Right renal cortex interstitium (tissue), 3 donors: ENCODE measurements around the gene AHNAK. TPM values are rescaled to one million over a fixed set of nuclear protein-coding genes. Genes with fewer than 3 reads are reported as not detected.

Experiments used
- DNase-seq, 3 donors: peaks; one replicate each; pipeline ENCODE4 v3.0.0-alpha.2; 2013; ENCODE audit warnings: low read depth in 3 of 3, low spot score in 2 of 3
- polyA plus RNA-seq, 3 donors: library from polyadenylated mRNA; unstranded; fragments of 120-200 nt; gene quantifications; one replicate each; pipeline ENCODE4 v1.2.1, GENCODE V29; 2013; ENCODE audit not compliant: insufficient read length in 3 of 3

The AHNAK gene
- polyA plus RNA-seq, 3 donors: 204 to 222 (median 220) TPM

- no peak for DNase-seq
Observed at GRCh38 chr11:62418136-62418535, 128.5 kb downstream of the AHNAK start.

DNA sequence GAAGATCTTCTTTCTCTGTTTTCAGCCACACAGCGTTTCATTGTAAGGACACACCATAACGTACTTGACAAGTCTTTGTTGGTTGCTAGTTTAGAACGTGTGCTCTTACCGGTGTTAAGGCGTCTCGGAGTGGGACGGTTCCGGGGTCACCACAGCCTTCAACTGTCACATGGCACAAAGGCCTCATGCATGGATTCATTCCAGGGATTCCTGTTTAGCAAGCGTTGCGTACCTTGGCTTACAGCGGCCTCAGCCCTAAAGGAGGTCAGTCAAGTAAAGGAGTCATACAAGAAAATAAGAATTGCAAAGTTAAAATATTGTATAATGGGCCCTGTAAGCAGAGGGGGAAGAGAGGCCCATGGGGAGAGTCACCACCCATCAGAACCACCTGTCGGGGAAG, 130.0 kb downstream of the AHNAK start:
- no peak for DNase-seq

DNA sequence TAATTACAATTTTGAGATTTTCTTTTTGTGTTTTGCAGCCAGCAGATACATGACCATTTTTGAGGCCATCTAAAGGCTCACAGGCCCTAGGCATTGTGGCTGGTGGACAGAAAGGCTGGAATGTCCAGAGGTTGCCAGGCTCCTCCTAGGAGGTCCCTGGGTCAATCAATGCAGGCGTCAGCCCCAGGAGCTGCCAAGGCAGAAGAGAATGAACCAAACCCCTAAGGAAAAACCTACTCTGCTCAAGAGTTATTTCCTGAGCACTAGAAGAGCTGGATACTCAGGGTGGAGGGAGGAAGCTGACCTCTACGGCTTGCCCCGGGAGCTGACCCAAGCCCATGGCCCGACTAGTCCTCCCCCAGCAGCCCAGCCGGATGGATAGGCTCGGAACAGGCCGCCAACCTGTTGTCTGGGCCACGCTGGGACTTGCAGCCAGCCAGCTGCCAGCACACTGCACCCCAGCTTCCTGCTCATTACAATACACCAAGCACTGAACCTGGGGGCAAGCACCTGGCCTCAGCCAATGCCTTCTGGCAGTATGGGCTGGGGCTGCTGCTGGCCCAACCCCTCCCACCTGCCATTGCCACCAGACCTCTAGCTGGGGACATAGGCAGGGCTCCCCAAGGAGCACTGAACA, 133.4 kb downstream of the AHNAK start:
- no peak for DNase-seq

- DNase-seq: no peak
Observed at GRCh38 chr11:62411524-62411923, 135.1 kb downstream of the AHNAK start.

DNA sequence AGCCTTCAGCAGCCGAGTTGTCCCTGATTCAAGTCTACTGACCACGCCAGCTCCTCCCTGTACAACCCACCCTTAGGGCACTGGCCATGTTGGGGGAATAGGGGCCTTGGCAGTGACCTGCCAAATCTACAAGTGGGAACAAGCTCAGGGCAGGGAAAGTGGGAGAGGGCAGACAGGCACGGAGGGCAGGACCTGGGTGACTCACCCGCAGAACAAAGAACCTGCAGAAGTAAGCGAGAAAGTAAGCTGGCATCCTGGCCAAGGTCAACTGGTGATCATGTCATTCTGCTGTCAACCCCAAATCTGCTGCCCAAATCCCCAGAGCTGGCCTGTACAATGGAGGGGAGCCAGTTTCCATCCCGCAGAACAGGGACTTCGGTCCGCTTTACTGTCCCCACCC, 135.6 kb downstream of the AHNAK start:
- DNase-seq: no peak

DNA sequence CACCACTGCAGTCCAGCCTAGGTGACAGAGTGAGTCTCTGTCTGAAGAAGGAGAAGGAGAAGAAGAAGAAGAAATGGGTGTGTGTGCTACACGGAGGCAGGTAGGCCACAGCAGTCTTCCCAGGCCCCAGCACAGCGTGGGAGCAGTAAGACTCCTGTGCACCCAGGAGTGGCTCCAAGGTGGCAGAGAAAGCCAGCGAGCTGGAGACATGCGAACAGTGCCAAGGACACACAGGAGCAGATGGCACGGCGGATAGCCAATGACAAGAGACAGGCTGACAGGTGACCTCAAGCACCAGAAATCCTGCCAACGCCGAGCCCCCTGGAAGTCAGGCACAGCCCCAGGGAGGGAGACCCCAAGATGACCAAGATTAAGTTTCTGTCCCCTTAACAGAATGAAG, 136.8 kb downstream of the AHNAK start:
- no peak for DNase-seq

GRCh38 chr11:62406034-62406433, 140.6 kb downstream of the AHNAK start:
- no peak for DNase-seq

DNA sequence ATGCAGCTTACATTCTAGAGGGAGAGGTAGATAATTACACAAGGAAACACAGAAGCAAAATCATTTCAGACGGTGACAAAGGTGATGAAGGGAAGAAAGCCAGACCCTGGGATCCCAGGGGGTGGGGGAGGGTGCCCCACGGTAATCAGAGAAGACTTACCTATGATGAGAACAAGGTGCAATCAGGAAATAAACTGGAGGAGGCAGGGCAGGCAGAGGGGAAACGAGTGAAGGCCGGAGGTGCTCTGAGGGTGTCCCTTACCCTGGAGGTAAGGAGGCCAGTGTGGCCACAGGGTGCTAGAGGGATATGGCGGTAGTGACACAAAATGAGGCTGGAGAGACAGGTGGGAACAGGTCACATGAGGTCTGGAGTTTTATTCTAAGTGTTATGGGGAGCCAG, 141.7 kb downstream of the AHNAK start:
- no peak for DNase-seq

DNA sequence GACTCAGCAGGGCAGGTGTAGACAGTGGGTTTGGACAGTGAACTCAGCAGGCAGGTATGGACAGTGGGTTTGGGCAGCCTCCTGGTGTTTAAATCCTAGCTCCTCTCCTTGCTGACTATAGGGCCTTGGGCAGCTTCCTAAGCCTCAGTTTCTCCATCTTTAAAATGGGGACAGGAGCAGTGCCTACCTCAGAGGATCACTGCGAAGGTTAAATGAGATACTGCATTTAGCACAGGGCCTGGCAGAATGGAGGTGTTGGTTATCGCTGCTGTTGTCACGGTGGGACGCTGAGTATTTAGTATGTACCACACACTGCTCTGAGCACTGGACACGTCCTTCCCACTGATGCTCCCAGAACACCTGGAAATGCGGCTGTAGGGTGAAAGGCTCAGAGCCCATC, 142.2 kb downstream of the AHNAK start:
- DNase-seq: no peak

DNA sequence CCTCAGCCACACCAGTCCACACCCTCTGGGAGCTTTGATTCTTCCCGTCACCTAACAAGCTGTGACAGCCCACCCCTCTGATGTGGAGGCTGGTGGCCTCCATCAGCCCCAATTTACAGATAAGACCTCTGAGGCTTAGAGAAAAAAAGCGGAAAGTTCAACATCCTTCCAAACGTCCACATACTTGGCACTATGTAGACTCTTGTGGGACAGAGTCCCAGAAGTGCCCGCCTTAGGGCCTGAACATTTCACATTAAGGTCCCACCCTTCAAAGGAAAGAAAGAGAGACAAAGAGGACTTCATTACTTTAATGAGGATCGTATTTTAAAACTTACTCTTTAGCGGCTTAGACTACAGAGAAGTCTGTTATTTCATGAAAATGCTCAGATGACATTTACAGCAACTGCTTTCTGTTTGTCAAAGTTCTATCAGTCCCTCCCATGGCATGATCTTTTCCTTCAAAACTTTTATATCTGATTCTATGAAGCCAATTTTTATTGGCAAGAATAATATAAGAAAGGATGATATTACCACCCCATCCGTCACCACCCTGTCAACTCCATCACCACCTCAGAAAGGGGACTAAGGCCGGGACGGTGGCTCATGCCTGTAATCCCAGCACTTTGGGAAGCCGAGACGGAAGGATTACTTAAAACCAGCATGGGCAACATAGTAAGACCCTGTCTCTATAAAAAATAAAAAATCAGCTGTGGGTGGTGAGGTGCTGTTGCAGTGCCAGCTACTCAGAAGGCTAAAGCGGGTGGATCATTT, 143.5 kb downstream of the AHNAK start:
- no peak for DNase-seq

DNA sequence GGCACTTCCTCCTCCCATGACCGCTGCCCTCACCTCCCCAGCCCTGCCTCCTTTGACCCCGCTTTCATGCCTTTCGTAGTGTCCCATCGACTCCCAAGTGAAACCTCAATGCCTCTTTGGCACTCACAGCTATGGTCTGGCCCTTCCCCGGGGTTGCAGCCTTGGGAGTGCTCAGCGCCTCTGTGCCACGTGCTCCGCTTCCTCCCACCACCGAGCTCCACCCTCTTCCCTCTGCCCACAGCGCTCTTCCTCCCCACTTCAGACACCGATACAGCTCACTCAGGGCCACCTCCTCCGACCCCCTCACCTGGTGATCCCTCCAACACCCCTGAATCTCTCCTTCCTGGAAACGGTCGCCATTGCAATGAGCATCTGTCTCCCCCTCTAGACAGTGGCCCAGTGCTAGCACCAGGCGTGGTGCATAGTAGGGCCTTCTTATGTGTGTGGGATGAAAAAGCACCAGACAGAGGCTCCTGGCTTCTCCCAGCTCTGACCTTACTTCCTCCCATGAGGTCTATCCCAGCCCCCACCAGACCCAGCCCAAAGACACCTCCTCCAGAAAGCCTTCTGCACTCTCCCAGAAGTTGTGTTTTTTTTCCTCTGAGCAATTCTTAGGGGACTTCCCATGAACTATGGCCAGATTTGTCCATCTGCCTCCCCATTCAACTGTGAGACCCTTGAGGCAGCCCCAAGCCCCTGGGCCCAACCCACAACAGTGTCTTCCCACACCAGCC, 144.2 kb downstream of the AHNAK start:
- DNase-seq: no peak

GRCh38 chr11:62401811-62402210, 144.8 kb downstream of the AHNAK start:
- no peak for DNase-seq

- no peak for DNase-seq
Observed at GRCh38 chr11:62401356-62401755, 145.2 kb downstream of the AHNAK start.

DNA sequence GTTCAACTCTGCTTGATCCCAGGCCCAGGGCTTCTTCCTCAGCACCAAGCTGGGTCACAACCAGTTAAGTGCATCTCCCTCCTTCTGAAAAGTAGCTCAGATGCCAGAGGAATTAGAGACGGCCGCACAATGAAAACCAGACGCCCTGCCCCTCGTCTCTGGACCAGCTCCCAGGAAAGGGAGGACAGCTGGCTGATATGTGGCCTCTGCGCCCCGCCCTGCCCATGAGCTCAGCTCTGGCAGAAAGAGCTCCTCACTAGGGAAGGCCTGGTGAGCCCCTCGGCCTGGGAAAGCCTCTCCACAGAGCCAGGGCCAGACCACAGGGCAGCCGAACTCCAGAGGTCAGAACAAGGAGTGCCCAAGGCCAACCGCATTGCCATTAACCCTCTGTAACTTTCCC, 145.8 kb downstream of the AHNAK start:
- DNase-seq: no peak

DNA sequence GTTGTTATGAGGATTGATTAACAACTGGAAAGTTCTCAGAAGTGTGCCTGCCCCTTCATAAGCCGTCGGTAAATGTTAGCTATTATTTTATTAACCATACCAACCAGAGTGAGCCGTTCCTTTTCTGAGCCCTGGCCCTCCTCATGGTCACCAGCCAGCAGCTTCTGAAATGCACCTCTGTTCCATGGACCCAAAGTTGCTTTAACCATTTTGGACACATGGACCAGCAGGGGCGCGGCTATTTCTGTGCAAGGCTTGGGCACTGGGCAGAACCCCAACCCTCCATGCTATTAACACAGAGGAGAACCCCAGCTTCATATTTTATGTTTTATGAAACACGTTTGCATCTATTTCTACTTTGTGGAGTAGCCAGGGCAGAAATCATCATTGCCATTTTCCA, 146.3 kb downstream of the AHNAK start:
- no peak for DNase-seq

GRCh38 chr11:62399878-62400266, 146.7 kb downstream of the AHNAK start:
- no peak for DNase-seq

DNA sequence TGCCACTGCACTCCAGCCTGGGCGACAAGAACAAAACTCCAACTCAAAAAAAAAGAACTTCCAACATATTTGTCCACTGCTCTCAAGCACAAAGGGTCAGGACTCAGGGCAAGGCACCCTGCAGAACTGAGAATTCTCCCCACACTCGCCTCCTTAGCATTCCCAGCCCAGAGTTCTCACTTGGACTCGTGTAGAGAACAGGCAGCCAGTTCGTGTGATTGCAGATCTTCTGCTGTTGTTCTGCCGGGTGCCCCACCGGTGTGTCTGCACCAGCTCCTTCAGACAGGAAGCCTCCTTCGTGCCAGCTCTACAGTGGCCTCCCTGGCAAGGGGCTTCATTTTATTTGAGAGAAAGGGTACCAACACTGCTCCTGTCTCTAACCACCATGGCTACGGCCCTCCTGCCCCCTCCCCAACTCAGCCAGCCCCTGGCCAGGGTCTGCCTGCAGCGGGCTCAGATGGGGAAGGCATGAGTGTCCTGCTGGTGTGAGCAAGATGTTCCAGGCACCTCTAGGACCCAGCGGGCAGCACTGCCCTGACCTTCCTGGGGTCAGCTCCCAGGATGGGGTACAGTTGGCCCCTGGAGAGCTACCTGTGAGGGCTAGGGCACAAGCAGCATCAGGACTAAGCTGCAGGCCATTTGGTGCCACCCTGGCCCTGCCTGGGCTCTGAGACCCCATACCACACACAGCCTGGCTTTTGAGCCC, 147.3 kb downstream of the AHNAK start:
- no peak for DNase-seq

DNA sequence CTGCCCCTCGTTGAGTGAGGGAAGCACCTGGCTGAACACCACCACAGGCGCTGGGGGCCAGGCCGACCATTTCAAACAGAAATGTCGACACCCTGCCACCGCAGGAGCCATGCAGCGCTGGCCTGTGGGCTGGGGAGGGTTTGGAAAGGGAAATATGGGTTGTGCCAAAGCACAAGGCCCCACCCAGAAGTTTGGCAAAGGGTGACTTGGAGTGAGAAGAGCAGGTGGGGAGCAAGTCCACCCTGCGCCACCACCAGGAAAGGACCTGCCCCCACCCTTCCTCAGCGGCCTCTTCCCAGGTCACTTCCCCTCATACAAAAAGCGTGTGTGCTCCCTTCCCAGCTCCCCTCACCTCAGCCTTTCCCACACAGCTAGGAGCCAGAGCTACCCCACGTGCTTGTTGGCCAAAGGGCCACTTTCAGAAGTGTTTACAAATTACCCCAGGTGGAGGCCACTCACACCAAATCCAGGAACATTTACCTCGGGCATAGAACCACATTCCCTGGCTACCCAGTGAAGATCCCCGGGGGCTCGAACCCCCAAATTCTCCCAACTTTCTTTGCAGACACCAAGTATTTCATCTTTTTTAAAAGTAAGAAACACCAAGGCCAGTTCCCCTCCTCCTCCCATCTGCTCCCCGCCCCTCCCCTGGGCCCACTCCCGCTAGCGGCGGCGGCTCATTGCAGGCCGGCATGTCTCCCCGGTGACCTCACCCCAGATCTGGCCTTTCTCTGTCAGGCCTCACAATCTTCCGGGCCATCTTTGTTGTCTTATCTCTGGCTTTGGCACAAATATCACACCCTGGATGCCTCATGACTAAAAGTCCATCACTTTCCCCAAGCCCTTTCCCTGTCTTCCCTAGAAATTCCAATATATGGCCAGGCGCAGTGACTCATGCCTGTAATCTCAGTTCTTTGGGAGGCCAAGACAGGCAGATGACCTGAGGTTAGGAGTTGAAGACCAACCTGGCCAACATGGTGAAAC, 148.3 kb downstream of the AHNAK start:
- no peak for DNase-seq

DNA sequence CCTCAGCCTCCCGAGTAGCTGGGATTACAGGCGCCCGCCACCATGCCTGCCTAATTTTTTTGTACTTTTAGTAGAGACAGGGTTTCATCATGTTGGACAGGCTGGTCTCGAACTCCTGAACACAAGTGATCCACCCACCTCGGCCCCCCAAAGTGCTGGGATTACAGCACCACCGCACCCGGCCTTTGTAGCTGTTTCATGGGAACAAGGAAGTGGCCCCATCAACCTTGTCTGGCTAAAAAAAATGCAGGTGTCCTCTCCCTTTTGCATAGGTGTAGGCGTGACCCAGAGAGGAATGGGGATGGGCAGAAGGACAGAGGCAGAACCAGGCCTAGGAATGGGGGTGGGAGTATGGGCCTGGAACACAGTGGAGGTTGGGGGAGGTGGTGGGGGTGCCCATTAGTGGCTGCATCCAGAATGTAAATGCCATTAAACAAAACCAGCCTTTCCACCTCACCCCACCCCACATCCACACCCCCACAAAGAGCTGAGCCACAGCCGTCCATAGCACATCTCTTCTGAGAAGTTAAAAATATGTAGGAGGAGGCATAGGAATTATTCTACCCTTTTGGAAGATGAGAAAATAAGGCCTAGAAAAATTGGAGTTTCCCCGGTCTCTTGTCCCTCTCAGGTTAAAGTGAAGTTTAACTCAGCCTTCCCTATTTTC, 150.6 kb downstream of the AHNAK start:
- DNase-seq: no peak
